Heart right ventricle (tissue), 16 donors: Measurements from ENCODE around the gene IP6K3. TPM values are rescaled to one million over a fixed set of nuclear protein-coding genes. Genes with fewer than 3 reads are reported as not detected.

Experiments
- ATAC-seq, 8 donors: fragments of 200-7000 bp; cut with Tn5 transposase; one replicate each; pipeline ENCODE4 v1.9.1; 2020; ENCODE audit warnings: mild to moderate bottlenecking in 8 of 8, moderate library complexity in 8 of 8, moderate number of reproducible peaks in 1 of 8
- DNase-seq, 2 donors: peaks; one replicate each; pipeline ENCODE4 v3.0.0-alpha.2; 2020
- H3K27ac ChIP-seq, 10 donors: fragments of 200-600 bp; sonication (generic) in 2 of 10; one replicate each; pipeline versions ENCODE4 v1.5.0 to v1.8.0; 2020 to 2022; ENCODE audit warnings: mild to moderate bottlenecking in 3 of 10
- H3K27me3 ChIP-seq, 7 donors: fragments of 200-600 bp; one replicate each; pipeline ENCODE4 v1.8.0; 2021 to 2022; ENCODE audit warnings: mild to moderate bottlenecking in 2 of 7
- H3K36me3 ChIP-seq, 9 donors: fragments of 200-600 bp; sonication (generic) in 1 of 9; one replicate each; pipeline versions ENCODE4 v1.5.0 to v1.8.0; 2020 to 2022; ENCODE audit warnings: mild to moderate bottlenecking in 2 of 9
- H3K4me1 ChIP-seq, 9 donors: fragments of 200-600 bp; sonication (generic) in 1 of 9; one replicate each; pipeline versions ENCODE4 v1.5.0 to v1.8.0; 2020 to 2022; ENCODE audit warnings: mild to moderate bottlenecking in 4 of 9
- H3K4me3 ChIP-seq, 10 donors: fragments of 200-600 bp; sonication (generic) in 2 of 10; one replicate each; pipeline versions ENCODE4 v1.5.0 to v1.8.0; 2020 to 2022; ENCODE audit warnings: mild to moderate bottlenecking in 7 of 10, moderate library complexity in 2 of 10
- H3K9me3 ChIP-seq, 11 donors: fragments of 200-600 bp in 10 of 11; sonication (generic) in 2 of 11; one replicate each; pipeline versions ENCODE4 v1.5.0 to v1.8.0; 2013 to 2022; ENCODE audit warnings: mild to moderate bottlenecking in 2 of 11, control low read depth in 1 of 11, moderate library complexity in 1 of 11
- CTCF ChIP-seq, 9 donors: fragments of 200-600 bp; sonication (generic) in 2 of 9; IDR thresholded peaks; one replicate each; pipeline versions ENCODE4 v1.5.0 to v1.8.0; 2021 to 2022; ENCODE audit warnings: antibody characterized with exemption in 9 of 9, mild to moderate bottlenecking in 5 of 9, moderate library complexity in 1 of 9
- WGBS, 2 donors: extraction: QIAGEN DNeasy Blood & Tissue Kit; methylation state at CpG; one replicate each; pipeline ENCODE4 v1.1.7; 2013; ENCODE audit warnings: inconsistent platforms in 1 of 2; 5-methylcytosine and 5-hydroxymethylcytosine counted together
- intact Hi-C, 10 donors: fragments of 100-400 bp; cut with DNase I; formaldehyde crosslinking; loops; one replicate each; pipeline versions ENCODE4 v1.11.1 to v1.14.2; 2022
- polyA plus RNA-seq, 2 donors: library from polyadenylated mRNA; stranded (reverse); fragments of 200-250 nt; gene quantifications; one replicate each; pipeline ENCODE4 v1.2.3, GENCODE V29; 2013
- total RNA-seq, 10 donors: library from RNA; stranded (reverse); fragmentation: NEBNext Ultra II Directional in 3 of 10; extraction: Animal tissue kit (Norgen Biotek cat#: 25700) in 3 of 10; gene quantifications; one replicate each; pipeline versions ENCODE4 v1.2.1 to v1.2.4, GENCODE V29; 2021 to 2023
- donor health status: Arrhythmogenic right ventricular cardiomyopathy.
- donor health status: ischemic (EF 13 %, LVEDD 7.1; RV severe dilation, severe dysfunction).
- donor health status: healthy with polysubstance abuse.
- donor health status: DM: no; HTN: yes; CAD: no.
- donor health status: DM: no; HTN: no; CAD: no.
- donor health status: ischemic (EF 25% LVEDD 6.9; RV normal size, moderate dysfunction).
- donor health status: ischemic (EF 25% LVEDD 5.7; RV mildly dilated, moderate dysfunction).
- donor health status: healthy.
- donor health status: DM: yes; HTN: yes; CAD: no.
- donor health status: Ischemic cardiomyopathy.
- donor health status: ischemic (EF 35%, LVEDD 5.7; RV mildly dilated, moderate dysfunction).
- donor health status: nonischemic (EF 11% LVEDD 7.7; RV severe dilation, severe dysfunction).
- donor health status: DM: yes; HTN: yes; CAD: no.
- donor health status: PGD.
- donor health status: ischemic (EF 29% LVEDD 5.4; RV normal size, mild dysfunction).
- donor health status: nonischemic (EF 23%, LVEDD 6.1; RV moderate dilation, normal function).

The IP6K3 gene
- total and polyA plus RNA-seq, 12 donors, result 15.9 to 55.7 (median 27.5) TPM

DNA sequence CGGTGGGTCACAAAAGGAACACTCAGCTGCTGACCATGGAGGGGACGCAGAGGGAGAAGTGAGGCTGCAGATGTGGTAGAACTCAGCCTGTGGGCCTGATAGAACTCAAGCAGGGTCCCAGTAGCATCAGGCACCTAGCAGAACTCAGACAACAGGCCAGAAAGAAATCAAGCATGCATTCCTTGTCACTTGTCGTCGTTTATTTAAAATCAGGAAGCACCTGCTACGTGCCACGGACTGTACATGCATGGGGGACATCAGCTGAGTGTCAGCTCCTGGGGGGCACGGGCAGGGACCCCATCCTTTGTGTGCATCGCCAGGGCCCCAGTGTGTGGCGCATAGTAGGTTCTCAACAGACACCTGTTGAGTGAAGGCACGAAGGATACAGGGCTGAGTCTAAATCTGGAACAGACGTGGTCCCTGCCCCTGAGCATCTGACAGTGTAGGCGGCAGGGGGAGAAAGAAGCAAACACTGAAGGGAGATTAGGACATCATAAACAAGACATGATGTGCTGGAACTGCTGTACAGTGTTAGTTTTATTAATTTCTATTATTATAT, 67.7 kb downstream of the IP6K3 start:
- intact Hi-C loops, result loop anchor here in 2 of 10 donors (10.0 kb wide), 1 partner anchor 94 kb away; the partner anchor contains the start of gene BAK1 (in 2 of the 2)
- Histone ChIP-seq H3K36me3 (peaks cover 0 to 97% (median 17%) of the 10 kb centered on the region in 9 donors), H3K9me3 (no peaks in the 10 kb centered on the region), H3K27ac (no peak overlapping the region), H3K4me3 (no peak overlapping the region), H3K4me1 (peaks cover 0 to 3% (median 0%) of the 10 kb centered on the region in 9 donors), H3K27me3 (no peaks in the 10 kb centered on the region)
- DNase-seq, result no peak
- no peak for ATAC-seq
- no peak for TF ChIP-seq CTCF (IDR thresholded peaks at IDR 0.05)
- 89% methylated on average over 12 of the region's 12 CpGs for WGBS, 2 donors

- 95 to 96% methylated on average over 24 of the region's 24 CpGs for WGBS, 2 donors
- Histone ChIP-seq H3K4me3 (no peak overlapping the region), H3K36me3 (peaks cover 0 to 97% (median 13%) of the 10 kb centered on the region in 9 donors)
Measured at GRCh38 chr6:33678233-33678931, 68.3 kb downstream of the IP6K3 start.

DNA sequence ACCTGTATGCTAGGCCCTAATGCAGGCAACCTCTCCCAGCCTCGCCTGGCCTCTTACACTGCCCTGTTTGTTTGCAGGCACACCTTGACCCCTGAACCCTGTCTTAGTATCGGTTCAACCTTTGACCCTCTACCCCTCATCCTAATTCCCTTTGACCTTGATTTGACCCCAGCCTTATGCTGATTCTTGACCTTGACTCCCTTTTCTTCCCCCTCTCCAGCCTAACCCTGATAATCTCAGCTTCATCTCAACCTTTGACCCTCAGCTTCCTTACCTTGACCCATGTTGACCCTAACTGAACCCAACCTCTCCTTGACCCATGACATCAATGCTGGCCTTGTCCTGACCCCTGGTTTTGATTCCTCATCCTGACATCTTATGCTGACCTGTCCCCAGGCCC, 69.0 kb downstream of the IP6K3 start:
- no peak for TF ChIP-seq CTCF (IDR thresholded peaks at IDR 0.05)
- peaks cover 0 to 14% (median 5%) of the 10 kb centered on the region in 9 donors for H3K4me1 ChIP-seq
- no peak overlapping the region for H3K27ac ChIP-seq
- H3K4me3 ChIP-seq, result no peak overlapping the region
- peaks cover 0 to 91% (median 10%) of the 10 kb centered on the region in 9 donors for H3K36me3 ChIP-seq
- ATAC-seq, result no peak
- H3K27me3 ChIP-seq, result no peaks in the 10 kb centered on the region
- H3K9me3 ChIP-seq, result no peaks in the 10 kb centered on the region
- WGBS, 2 donors, result 97 to 100% methylated on average over 2 of the region's 2 CpGs
- intact Hi-C loops, result loop anchor here in 2 of 10 donors (10.0 kb wide), 1 partner anchor 93 kb away; the partner anchor contains the start of gene BAK1 (in 2 of the 2)
- DNase-seq, result no peak

More at GRCh38 chr6:33678233-33678931, 68.3 kb downstream of the IP6K3 start:
- no peaks in the 10 kb centered on the region for H3K27me3 ChIP-seq
- H3K9me3 ChIP-seq, result no peaks in the 10 kb centered on the region
- ATAC-seq, result no peak
- intact Hi-C loops, result loop anchor here in 2 of 10 donors (10.0 kb wide), 1 partner anchor 94 kb away; the partner anchor contains the start of gene BAK1 (in 2 of the 2)
- no peak for DNase-seq
- no peak for TF ChIP-seq CTCF (IDR thresholded peaks at IDR 0.05)
- no peak overlapping the region for H3K27ac ChIP-seq
- H3K4me1 ChIP-seq, result peaks cover 0 to 9% (median under 1%) of the 10 kb centered on the region in 9 donors

DNA sequence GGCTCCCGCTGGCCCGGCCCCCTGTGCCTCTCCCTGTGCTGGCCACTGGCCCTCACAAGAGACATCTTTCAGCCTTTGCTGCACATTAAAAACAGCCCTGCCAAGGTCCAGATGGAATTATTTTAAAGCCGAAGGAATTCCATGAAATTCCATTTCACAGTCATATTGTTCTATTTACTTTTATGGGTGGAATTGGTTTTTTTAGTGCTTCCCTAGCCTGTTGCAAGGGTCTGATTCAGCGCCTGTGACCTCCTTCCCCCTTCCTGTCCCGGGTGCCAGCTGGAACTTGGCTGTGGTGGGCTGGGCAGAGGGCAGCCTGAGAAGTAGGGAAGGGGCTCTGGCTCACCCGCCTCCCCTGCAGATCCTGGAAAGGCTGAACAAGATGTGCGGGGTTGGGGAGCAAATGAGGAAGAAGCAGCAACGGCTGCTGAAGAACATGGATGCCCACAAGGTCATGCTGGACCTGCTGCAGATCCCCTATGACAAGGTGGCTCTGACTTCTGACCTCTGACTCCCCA, 69.5 kb downstream of the IP6K3 start:
- H3K36me3 ChIP-seq, result peaks cover 0 to 87% (median 10%) of the 10 kb centered on the region in 9 donors
- H3K9me3 ChIP-seq, result no peaks in the 10 kb centered on the region
- H3K4me3 ChIP-seq, result no peak overlapping the region
- 82 to 90% methylated on average over 8 of the region's 8 CpGs for WGBS, 2 donors
- intact Hi-C loops, result loop anchor here in 2 of 10 donors (10.0 kb wide), 1 partner anchor 92 kb away; the partner anchor contains the start of gene BAK1 (in 2 of the 2)
- no peak for TF ChIP-seq CTCF (IDR thresholded peaks at IDR 0.05)
- peaks cover 0 to 14% (median 8%) of the 10 kb centered on the region in 9 donors for H3K4me1 ChIP-seq
- ATAC-seq, result no peak
- H3K27ac ChIP-seq, result no peak overlapping the region
- no peaks in the 10 kb centered on the region for H3K27me3 ChIP-seq
- DNase-seq, result no peak
